ENCODE data around the gene PITPNC1.

DNA sequence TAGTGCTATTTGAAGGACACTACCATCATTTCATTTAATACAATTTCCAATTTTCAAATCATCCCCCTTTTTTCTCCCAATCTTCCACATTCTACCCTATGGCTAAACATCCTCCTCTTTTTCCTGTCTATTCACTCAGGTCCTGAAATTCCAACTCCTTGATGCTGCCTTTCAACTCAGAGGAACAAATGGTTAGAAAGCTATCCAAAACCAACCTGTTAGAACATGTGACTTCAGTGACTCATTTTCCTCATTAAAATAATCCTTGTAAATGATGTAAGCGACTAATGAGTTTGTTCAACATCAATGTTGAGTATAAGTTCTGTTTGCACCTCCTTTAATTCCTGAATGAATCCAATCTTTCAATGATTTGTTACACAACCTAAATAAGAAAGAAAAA, 16.2 kb upstream of the PITPNC1 start:
- TF ChIP-seq, protein P1, sequence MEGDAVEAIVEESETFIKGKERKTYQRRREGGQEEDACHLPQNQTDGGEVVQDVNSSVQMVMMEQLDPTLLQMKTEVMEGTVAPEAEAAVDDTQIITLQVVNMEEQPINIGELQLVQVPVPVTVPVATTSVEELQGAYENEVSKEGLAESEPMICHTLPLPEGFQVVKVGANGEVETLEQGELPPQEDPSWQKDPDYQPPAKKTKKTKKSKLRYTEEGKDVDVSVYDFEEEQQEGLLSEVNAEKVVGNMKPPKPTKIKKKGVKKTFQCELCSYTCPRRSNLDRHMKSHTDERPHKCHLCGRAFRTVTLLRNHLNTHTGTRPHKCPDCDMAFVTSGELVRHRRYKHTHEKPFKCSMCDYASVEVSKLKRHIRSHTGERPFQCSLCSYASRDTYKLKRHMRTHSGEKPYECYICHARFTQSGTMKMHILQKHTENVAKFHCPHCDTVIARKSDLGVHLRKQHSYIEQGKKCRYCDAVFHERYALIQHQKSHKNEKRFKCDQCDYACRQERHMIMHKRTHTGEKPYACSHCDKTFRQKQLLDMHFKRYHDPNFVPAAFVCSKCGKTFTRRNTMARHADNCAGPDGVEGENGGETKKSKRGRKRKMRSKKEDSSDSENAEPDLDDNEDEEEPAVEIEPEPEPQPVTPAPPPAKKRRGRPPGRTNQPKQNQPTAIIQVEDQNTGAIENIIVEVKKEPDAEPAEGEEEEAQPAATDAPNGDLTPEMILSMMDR (conservative IDR thresholded peaks at IDR 0.05; ENCODE audit: low read depth, low read length): no peak
- TF ChIP-seq EZH2 (IDR thresholded peaks at IDR 0.05; ENCODE audit: borderline replicate concordance, low read depth, low read length, poor library complexity, severe bottlenecking): no peak

Measured in A673 (cell line).